ENCODE results near the gene TMEM126B. TPM values are rescaled to one million over a fixed set of nuclear protein-coding genes. Genes with fewer than 3 reads are reported as not detected.

Gene TMEM126B
- total and polyA plus RNA-seq, 10 of the 15 experiments (the other 5 are each of a cell fraction or from before 2014, with no cell fraction given): 36.9 to 117 (median 70.3) TPM

- H3K27me3 ChIP-seq (replicated peaks in 1 of 2; ENCODE audit: control insufficient read depth in 2 of 2, insufficient read depth in 2 of 2, low read length in 1 of 2): no peaks in the 10 kb centered on the region
- H3K4me3 ChIP-seq: peak overlapping the region; percentile 94
- intact Hi-C loops (cut with micrococcal nuclease; ENCODE audit: unreplicated experiment): loop anchor here (1.0 to 10.0 kb wide), 2 partner anchors 36 to 514 kb away; partner anchors contain the start of gene CREBZF
- no peaks in the 10 kb centered on the region for H4K20me1 ChIP-seq (ENCODE audit: control insufficient read depth, insufficient read depth)
- TSS peak; percentile 82 for BruUV-seq (replicated peaks)
- peaks cover 0 to 4% of the 10 kb centered on the region in 2 experiments; a peak in 1 of 4 replicates for H3K36me3 ChIP-seq (ENCODE audit: control insufficient read depth in 2 of 2, insufficient read depth in 2 of 2, low read length in 1 of 2)
- ChIA-PET CTCF (interaction anchor here (2.4 kb wide), 1 partner anchor 19 kb away, joined by 13 read pairs; the partner anchor contains the start of gene TMEM126A), POLR2A (interaction anchor here (1.0 to 5.5 kb wide), 9 partner anchors 8 to 590 kb away, joined by 3 to 35 read pairs (median 6); partner anchors contain the start of genes CREBZF and TMEM126A), SMC1A (ENCODE audit: uncharacterized antibody, unreplicated experiment) (interaction anchor here (0.6 to 2.6 kb wide), 5 partner anchors 19 to 402 kb away, joined by 3 to 11 read pairs (median 6); partner anchors contain the start of gene TMEM126A), RAD21 (ENCODE audit: unreplicated experiment) (interaction anchor here (2.2 to 3.4 kb wide), 2 partner anchors 19 to 35 kb away, joined by 10 to 26 read pairs; partner anchors contain the start of genes CREBZF and TMEM126A)
- WGBS (ENCODE audit: insufficient coverage, insufficient replicate concordance, low lambda C conversion rate, missing lambda C conversion rate): under 1% methylated on average over 13 of the region's 13 CpGs
- H3K9me3 ChIP-seq (replicated peaks; ENCODE audit: control insufficient read depth, insufficient read depth, low read length): no peaks in the 10 kb centered on the region
- no peak for DNase-seq (ENCODE audit: low read depth, low spot score)
- ATAC-seq: peak; percentile 9
- H3K79me2 ChIP-seq (ENCODE audit: control insufficient read depth, insufficient read depth, low read length): peaks cover 24% of the 10 kb centered on the region
- in situ Hi-C loops (cut with MboI): no loop called here
- no peak for FAIRE-seq
- peak overlapping the region; percentile 79 for H3K4me2 ChIP-seq (ENCODE audit: control insufficient read depth, insufficient read depth)
- peak overlapping the region; percentile 64 for H2AFZ ChIP-seq (ENCODE audit: control insufficient read depth, low read depth, low read length)
- H3K9ac ChIP-seq (ENCODE audit: control insufficient read depth, insufficient read depth, low read length): peak overlapping the region; percentile 54
- peaks cover 8% of the 10 kb centered on the region for H3K4me1 ChIP-seq (ENCODE audit: control insufficient read depth, insufficient read depth, low read length)
- H3K27ac ChIP-seq (ENCODE audit: control insufficient read depth, insufficient read depth): peak overlapping the region; percentile 26
- peak in 1 of 2 experiments; percentile 71; a peak in 1 of 4 replicates for TF ChIP-seq ETV6 (conservative IDR thresholded peaks at IDR 0.05 in 1 of 2, IDR thresholded peaks at IDR 0.05 in 1 of 2; ENCODE audit: borderline replicate concordance in 1 of 2, low read depth in 1 of 2)
- peak; percentile 76 for TF ChIP-seq NKRF (conservative IDR thresholded peaks at IDR 0.05)
- no peak for TF ChIP-seq POLR2A (IDR thresholded peaks at IDR 0.05; ENCODE audit: low read depth, low read length)
- no peak for TF ChIP-seq RELA (IDR thresholded peaks at IDR 0.05; ENCODE audit: borderline replicate concordance, partially characterized antibody)
- TF ChIP-seq FOXM1 (IDR thresholded peaks at IDR 0.05; ENCODE audit: low read depth, low read length): no peak
- peak; percentile 5 for TF ChIP-seq SMAD1 (IDR thresholded peaks at IDR 0.05; ENCODE audit: low read depth, partially characterized antibody)
- TF ChIP-seq RAD51 (IDR thresholded peaks at IDR 0.05): peak; percentile 39; the same call in 1 of the 2 replicates
- TF ChIP-seq STAT3 (IDR thresholded peaks at IDR 0.05; ENCODE audit: low read depth, low read length): no peak
- no peak for TF ChIP-seq RFX5 (IDR thresholded peaks at IDR 0.05; ENCODE audit: low read depth, low read length)
- no peak for TF ChIP-seq CHD4 (IDR thresholded peaks at IDR 0.05)
- TF ChIP-seq NR2C1 (IDR thresholded peaks at IDR 0.05): 0 out of 2 replicates have a peak, but pooled peaks have one; percentile 7
- TF ChIP-seq IKZF2 (IDR thresholded peaks at IDR 0.05): 0 out of 4 replicates have a peak, but pooled peaks of 1 of the 2 experiments have one; percentile 30
- TF ChIP-seq CEBPB (IDR thresholded peaks at IDR 0.05; ENCODE audit: borderline replicate concordance in 1 of 2, low read depth in 2 of 2, low read length in 2 of 2): no peak
- no peak for TF ChIP-seq RB1 (IDR thresholded peaks at IDR 0.05; ENCODE audit: borderline replicate concordance)
- no peak for TF ChIP-seq SP1 (IDR thresholded peaks at IDR 0.05; ENCODE audit: low read depth, low read length)
- no peak for TF ChIP-seq BHLHE40 (IDR thresholded peaks at IDR 0.05; ENCODE audit: borderline replicate concordance in 1 of 2, low read depth in 2 of 2, low read length in 1 of 2)
- TF ChIP-seq SMAD5 (IDR thresholded peaks at IDR 0.05; ENCODE audit: low read depth): no peak
- TF ChIP-seq ASH2L (IDR thresholded peaks at IDR 0.05; ENCODE audit: borderline replicate concordance, low read depth): peak; percentile 19; the same call in 1 of the 2 replicates
- TF ChIP-seq RELB (IDR thresholded peaks at IDR 0.05; ENCODE audit: low read depth): peak; percentile 53
- TF ChIP-seq ZNF217 (IDR thresholded peaks at IDR 0.05): no peak
Observed at GRCh38 chr11:85628771-85629341, 463 bp downstream of the TMEM126B start.

Data from GM12878 (cell line).